CD4-positive, alpha-beta T cell treated with Interleukin-1 beta for 1 hour (primary cell): Measurements from ENCODE around the gene PHF12.
"Not testable (repeated sequence)": the region's sequence is repeated elsewhere in the genome, so short reads cannot be mapped to it uniquely, and the experiment has no call there.

ENCODE experiments used
- DNase-seq, 2 donors: peaks; one replicate each; pipeline ENCODE4 v3.0.0-alpha.2; 2020 to 2022

Gene PHF12

GRCh38 chr17:28881533-28882056, 69.7 kb downstream of the PHF12 start:
- DNase-seq = no peak

GRCh38 chr17:28880572-28880945, 70.8 kb downstream of the PHF12 start:
- DNase-seq = no peak

GRCh38 chr17:28879886-28880571, 71.3 kb downstream of the PHF12 start:
- no peak for DNase-seq

- no peak for DNase-seq
Observed at GRCh38 chr17:28878981-28879380, 72.3 kb downstream of the PHF12 start.

- DNase-seq = no peak
Observed at GRCh38 chr17:28878158-28878910, 73.0 kb downstream of the PHF12 start.

GRCh38 chr17:28877150-28877711, 74.1 kb downstream of the PHF12 start:
- DNase-seq = not testable (repeated sequence)

GRCh38 chr17:28875848-28876550, 75.3 kb downstream of the PHF12 start:
- no peak for DNase-seq

GRCh38 chr17:28874750-28875149, 76.6 kb downstream of the PHF12 start:
- DNase-seq = no peak

GRCh38 chr17:28873839-28874238, 77.5 kb downstream of the PHF12 start:
- DNase-seq = no peak

GRCh38 chr17:28871056-28871579, 80.2 kb downstream of the PHF12 start:
- DNase-seq = peak; percentile 38 to 42

- DNase-seq = no peak
Observed at GRCh38 chr17:28867276-28867675, 84.0 kb downstream of the PHF12 start.

GRCh38 chr17:28865946-28866752, 85.2 kb downstream of the PHF12 start:
- DNase-seq = no peak

GRCh38 chr17:28864991-28865849, 86.1 kb downstream of the PHF12 start:
- DNase-seq = no peak

GRCh38 chr17:28863953-28864352, 87.4 kb downstream of the PHF12 start:
- no peak for DNase-seq

GRCh38 chr17:28862561-28862960, 88.8 kb downstream of the PHF12 start:
- DNase-seq = no peak

GRCh38 chr17:28861393-28862203, 89.7 kb downstream of the PHF12 start:
- no peak for DNase-seq

- DNase-seq = no peak
Observed at GRCh38 chr17:28860363-28860808, 90.9 kb downstream of the PHF12 start.

GRCh38 chr17:28858801-28859355, 92.4 kb downstream of the PHF12 start:
- DNase-seq = no peak

- DNase-seq = no peak
Observed at GRCh38 chr17:28857905-28858800, 93.2 kb downstream of the PHF12 start.
